Dendritic cell treated with granulocyte-macrophage colony-stimulating factor and Interleukin-4, amounts not matched to agents 40 ng/mL and 50 ng/mL, for 4 days (primary cell): Measurements from ENCODE around the gene TFAP2E.

Experiments used
- H3K27ac Mint-ChIP-seq: one replicate; pipeline ENCODE4 v1.8.0; 2022; ENCODE audit warnings: mild to moderate bottlenecking, mixed read lengths
- H3K27me3 Mint-ChIP-seq: one replicate; pipeline ENCODE4 v1.8.0; 2022; ENCODE audit warnings: mild to moderate bottlenecking, mixed read lengths
- H3K36me3 Mint-ChIP-seq: one replicate; pipeline ENCODE4 v1.8.0; 2022; ENCODE audit warnings: low read depth, mixed read lengths
- H3K4me1 Mint-ChIP-seq: one replicate; pipeline ENCODE4 v1.8.0; 2022; ENCODE audit warnings: low read depth, mixed read lengths
- H3K4me3 Mint-ChIP-seq: one replicate; pipeline ENCODE4 v1.8.0; 2022; ENCODE audit warnings: mild to moderate bottlenecking, moderate library complexity, mixed read lengths
- H3K9me3 Mint-ChIP-seq: one replicate; pipeline ENCODE4 v1.8.0; 2022; ENCODE audit warnings: mixed read lengths
- intact Hi-C: fragments of 100-400 bp; cut with micrococcal nuclease; formaldehyde crosslinking; loops from one replicate; pipeline ENCODE4 v1.15.0; 2022

Gene TFAP2E

GRCh38 chr1:35589516-35590427 is 16.7 kb downstream of the TFAP2E start:
- intact Hi-C loops = no loop called here
- Mint-ChIP-seq H3K36me3 (peaks cover 18% of the 10 kb centered on the region), H3K27ac (no peak overlapping the region), H3K27me3 (no peaks in the 10 kb centered on the region), H3K4me3 (no peak overlapping the region), H3K9me3 (no peaks in the 10 kb centered on the region), H3K4me1 (peaks cover 10% of the 10 kb centered on the region)

GRCh38 chr1:35590476-35591040 is 17.4 kb downstream of the TFAP2E start:
- no peaks in the 10 kb centered on the region for H3K9me3 Mint-ChIP-seq
- peaks cover 10% of the 10 kb centered on the region for H3K4me1 Mint-ChIP-seq
- peaks cover 23% of the 10 kb centered on the region for H3K36me3 Mint-ChIP-seq
- H3K27me3 Mint-ChIP-seq = no peaks in the 10 kb centered on the region
- no peak overlapping the region for H3K27ac Mint-ChIP-seq
- no peak overlapping the region for H3K4me3 Mint-ChIP-seq
- intact Hi-C loops = no loop called here

- no peak overlapping the region for H3K4me3 Mint-ChIP-seq
- peaks cover 29% of the 10 kb centered on the region for H3K36me3 Mint-ChIP-seq
- no peak overlapping the region for H3K27ac Mint-ChIP-seq
- peaks cover 10% of the 10 kb centered on the region for H3K4me1 Mint-ChIP-seq
- H3K27me3 Mint-ChIP-seq = no peaks in the 10 kb centered on the region
- H3K9me3 Mint-ChIP-seq = no peaks in the 10 kb centered on the region
- intact Hi-C loops = no loop called here
Observed at GRCh38 chr1:35591211-35591610, 18.1 kb downstream of the TFAP2E start.

- Mint-ChIP-seq H3K27ac (no peak overlapping the region), H3K27me3 (no peaks in the 10 kb centered on the region), H3K4me1 (peaks cover 10% of the 10 kb centered on the region), H3K4me3 (no peak overlapping the region), H3K36me3 (peaks cover 31% of the 10 kb centered on the region), H3K9me3 (no peaks in the 10 kb centered on the region)
- intact Hi-C loops = no loop called here
Observed at GRCh38 chr1:35592991-35593769, 20.1 kb downstream of the TFAP2E start.

- Mint-ChIP-seq H3K9me3 (no peaks in the 10 kb centered on the region), H3K4me1 (peaks cover 10% of the 10 kb centered on the region), H3K27me3 (no peaks in the 10 kb centered on the region), H3K27ac (no peak overlapping the region), H3K36me3 (peaks cover 35% of the 10 kb centered on the region), H3K4me3 (no peak overlapping the region)
- intact Hi-C loops = no loop called here
Observed at GRCh38 chr1:35594005-35594760, 21.1 kb downstream of the TFAP2E start.

GRCh38 chr1:35595684-35596083 is 22.6 kb downstream of the TFAP2E start:
- no peaks in the 10 kb centered on the region for H3K9me3 Mint-ChIP-seq
- peaks cover 10% of the 10 kb centered on the region for H3K4me1 Mint-ChIP-seq
- no peak overlapping the region for H3K4me3 Mint-ChIP-seq
- intact Hi-C loops = no loop called here
- no peak overlapping the region for H3K27ac Mint-ChIP-seq
- H3K36me3 Mint-ChIP-seq = peaks cover 38% of the 10 kb centered on the region
- H3K27me3 Mint-ChIP-seq = no peaks in the 10 kb centered on the region

- Mint-ChIP-seq H3K4me1 (peaks cover 7% of the 10 kb centered on the region), H3K4me3 (no peak overlapping the region), H3K9me3 (no peaks in the 10 kb centered on the region), H3K36me3 (peaks cover 37% of the 10 kb centered on the region), H3K27me3 (no peaks in the 10 kb centered on the region), H3K27ac (no peak overlapping the region)
- intact Hi-C loops = no loop called here
Observed at GRCh38 chr1:35597870-35598269, 24.8 kb downstream of the TFAP2E start.

- no peaks in the 10 kb centered on the region for H3K27me3 Mint-ChIP-seq
- intact Hi-C loops = no loop called here
- H3K4me3 Mint-ChIP-seq = no peak overlapping the region
- peaks cover 47% of the 10 kb centered on the region for H3K36me3 Mint-ChIP-seq
- H3K9me3 Mint-ChIP-seq = no peaks in the 10 kb centered on the region
- H3K27ac Mint-ChIP-seq = no peak overlapping the region
- no peaks in the 10 kb centered on the region for H3K4me1 Mint-ChIP-seq
Observed at GRCh38 chr1:35598895-35599294, 25.8 kb downstream of the TFAP2E start.

GRCh38 chr1:35599411-35599810 is 26.3 kb downstream of the TFAP2E start:
- Mint-ChIP-seq H3K4me1 (no peaks in the 10 kb centered on the region), H3K4me3 (no peak overlapping the region), H3K27ac (no peak overlapping the region), H3K36me3 (peaks cover 51% of the 10 kb centered on the region), H3K9me3 (no peaks in the 10 kb centered on the region), H3K27me3 (no peaks in the 10 kb centered on the region)
- intact Hi-C loops = no loop called here

GRCh38 chr1:35600593-35600992 is 27.5 kb downstream of the TFAP2E start:
- H3K36me3 Mint-ChIP-seq = peaks cover 54% of the 10 kb centered on the region
- intact Hi-C loops = no loop called here

GRCh38 chr1:35603468-35603867 is 30.4 kb downstream of the TFAP2E start:
- Mint-ChIP-seq H3K4me1 (no peaks in the 10 kb centered on the region), H3K27ac (no peak overlapping the region), H3K27me3 (no peaks in the 10 kb centered on the region), H3K4me3 (no peak overlapping the region), H3K36me3 (peaks cover 73% of the 10 kb centered on the region), H3K9me3 (no peaks in the 10 kb centered on the region)
- intact Hi-C loops = no loop called here

More at GRCh38 chr1:35600593-35600992, 27.5 kb downstream of the TFAP2E start:
- no peaks in the 10 kb centered on the region for H3K27me3 Mint-ChIP-seq
- H3K4me3 Mint-ChIP-seq = no peak overlapping the region
- H3K4me1 Mint-ChIP-seq = no peaks in the 10 kb centered on the region
- H3K27ac Mint-ChIP-seq = no peak overlapping the region
- no peaks in the 10 kb centered on the region for H3K9me3 Mint-ChIP-seq

- Mint-ChIP-seq H3K36me3 (peaks cover 74% of the 10 kb centered on the region), H3K27me3 (no peaks in the 10 kb centered on the region), H3K4me1 (no peaks in the 10 kb centered on the region), H3K9me3 (no peaks in the 10 kb centered on the region), H3K27ac (no peak overlapping the region), H3K4me3 (no peak overlapping the region)
- intact Hi-C loops = no loop called here
Observed at GRCh38 chr1:35603941-35604340, 30.8 kb downstream of the TFAP2E start.

GRCh38 chr1:35605071-35605866 is 32.2 kb downstream of the TFAP2E start:
- intact Hi-C loops = no loop called here
- Mint-ChIP-seq H3K27me3 (no peaks in the 10 kb centered on the region), H3K36me3 (peaks cover 75% of the 10 kb centered on the region), H3K4me3 (no peak overlapping the region), H3K4me1 (no peaks in the 10 kb centered on the region), H3K9me3 (no peaks in the 10 kb centered on the region), H3K27ac (no peak overlapping the region)
